Measurements from ENCODE around the gene TMEM52B.
A peak's percentile ranks its signal among the peaks of the same experiment; 100 is the strongest.

The TMEM52B gene

GRCh38 chr12:10178821-10179220 is at the start of gene TMEM52B:
Gene TMEM52B, plus strand, starts transcription at chr12:10179032. Its CDS starts 543 bp downstream, at chr12:10179575.
- no peak for FAIRE-seq
- DNase-seq (ENCODE audit: extremely low spot score, insufficient read length, low read depth), result no peak

GRCh38 chr12:10130042-10130441 is 48.8 kb upstream of the TMEM52B start, which contains the start of gene CLEC7A:
Gene CLEC7A, minus strand, starts transcription at chr12:10130199. Its CDS starts 117 bp downstream, at chr12:10130082.
- DNase-seq (ENCODE audit: extremely low spot score, insufficient read length, low read depth), result no peak
- FAIRE-seq, result peak; percentile 72

- FAIRE-seq (no peak), DNase-seq (ENCODE audit: extremely low spot score, insufficient read length, low read depth) (no peak)
These were observed 47.6 kb upstream of the TMEM52B start for GRCh38 chr12:10131111-10131690.

- DNase-seq (ENCODE audit: extremely low spot score, insufficient read length, low read depth), result no peak
- no peak for FAIRE-seq
These were observed 45.9 kb upstream of the TMEM52B start for GRCh38 chr12:10132850-10133370.

GRCh38 chr12:10135126-10135525 is 43.7 kb upstream of the TMEM52B start:
- no peak for FAIRE-seq
- no peak for DNase-seq (ENCODE audit: extremely low spot score, insufficient read length, low read depth)

- FAIRE-seq (no peak), DNase-seq (ENCODE audit: extremely low spot score, insufficient read length, low read depth) (no peak)
These were observed 42.1 kb upstream of the TMEM52B start for GRCh38 chr12:10136637-10137205.

- DNase-seq (ENCODE audit: extremely low spot score, insufficient read length, low read depth) (no peak), FAIRE-seq (peak; percentile 77)
These were observed 38.8 kb upstream of the TMEM52B start for GRCh38 chr12:10140001-10140400.

GRCh38 chr12:10142976-10143589 is 35.7 kb upstream of the TMEM52B start:
- FAIRE-seq, result no peak
- DNase-seq (ENCODE audit: extremely low spot score, insufficient read length, low read depth), result no peak

- FAIRE-seq (peak; percentile 52), DNase-seq (ENCODE audit: extremely low spot score, insufficient read length, low read depth) (no peak)
These were observed 31.0 kb upstream of the TMEM52B start for GRCh38 chr12:10147714-10148403.

GRCh38 chr12:10151621-10152020 is 27.2 kb upstream of the TMEM52B start:
- DNase-seq (ENCODE audit: extremely low spot score, insufficient read length, low read depth) (no peak), FAIRE-seq (no peak)

GRCh38 chr12:10153271-10154144 is 25.3 kb upstream of the TMEM52B start:
- DNase-seq (ENCODE audit: extremely low spot score, insufficient read length, low read depth) (no peak), FAIRE-seq (peak; percentile 83)

- FAIRE-seq (no peak), DNase-seq (ENCODE audit: extremely low spot score, insufficient read length, low read depth) (no peak)
These were observed 24.7 kb upstream of the TMEM52B start for GRCh38 chr12:10154145-10154496.

- FAIRE-seq (no peak), DNase-seq (ENCODE audit: extremely low spot score, insufficient read length, low read depth) (no peak)
These were observed 22.9 kb upstream of the TMEM52B start for GRCh38 chr12:10155966-10156365.

- DNase-seq (ENCODE audit: extremely low spot score, insufficient read length, low read depth), result no peak
- FAIRE-seq, result no peak
These were observed 20.4 kb upstream of the TMEM52B start for GRCh38 chr12:10158406-10158805.

- DNase-seq (ENCODE audit: extremely low spot score, insufficient read length, low read depth) (no peak), FAIRE-seq (no peak)
These were observed 19.6 kb upstream of the TMEM52B start for GRCh38 chr12:10159280-10159679.

GRCh38 chr12:10160617-10161385 is 18.0 kb upstream of the TMEM52B start:
- DNase-seq (ENCODE audit: extremely low spot score, insufficient read length, low read depth), result no peak

GRCh38 chr12:10163084-10163483 is 15.7 kb upstream of the TMEM52B start:
- FAIRE-seq (no peak), DNase-seq (ENCODE audit: extremely low spot score, insufficient read length, low read depth) (no peak)

More at GRCh38 chr12:10160617-10161385, 18.0 kb upstream of the TMEM52B start:
- no peak for FAIRE-seq

- FAIRE-seq (no peak), DNase-seq (ENCODE audit: extremely low spot score, insufficient read length, low read depth) (no peak)
These were observed 13.4 kb upstream of the TMEM52B start for GRCh38 chr12:10165421-10165820.

- no peak for FAIRE-seq
- DNase-seq (ENCODE audit: extremely low spot score, insufficient read length, low read depth), result no peak
These were observed 11.2 kb upstream of the TMEM52B start for GRCh38 chr12:10167599-10167998.
